ENCODE data around the gene PES1. TPM values are rescaled to one million over a fixed set of nuclear protein-coding genes. Genes with fewer than 3 reads are reported as not detected.
"Not testable (repeated sequence)": the region's sequence is repeated elsewhere in the genome, so short reads cannot be mapped to it uniquely, and the experiment has no call there.

PES1 gene
- total RNA-seq, 2 experiments from 2014 or later = 28.4 to 30.5 TPM

DNA sequence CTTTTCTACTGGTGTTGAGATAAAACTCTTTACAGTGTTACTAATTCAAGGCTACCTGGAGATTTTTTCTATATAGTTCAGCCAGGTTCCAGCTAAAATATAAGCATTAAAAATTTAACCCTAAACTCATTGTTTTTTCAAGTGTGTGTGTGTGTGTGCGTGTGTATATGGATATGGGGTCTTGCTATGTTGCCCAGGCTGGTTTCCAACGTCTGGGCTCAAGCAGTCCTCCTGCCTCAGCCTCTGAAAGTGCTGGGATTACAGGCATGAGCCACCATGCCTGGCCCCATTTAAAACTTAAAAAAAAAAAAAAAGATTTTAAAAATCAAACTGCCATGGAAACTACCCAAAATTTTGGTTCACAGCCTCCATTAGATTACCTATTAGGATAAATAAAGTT is 4.5 kb upstream of the PES1 start:
- H3K27me3 ChIP-seq (ENCODE audit: control insufficient read depth in 1 of 2, insufficient read depth in 2 of 2, low read length in 2 of 2) = no peaks in the 10 kb centered on the region
- intact Hi-C loops (cut with DNase I, micrococcal nuclease) = loop anchor here in 1 of 2 experiments (10.0 kb wide), 3 partner anchors 889 to 1349 kb away; partner anchors contain the start of genes DEPDC5, EIF4ENIF1, PRR14L and YWHAH
- no peak overlapping the region for H3K27ac ChIP-seq (ENCODE audit: low read depth in 1 of 2, low read length in 2 of 2)
- CTCF ChIA-PET = interaction anchor here (1.2 kb wide), 1 partner anchor 10 kb away, joined by 3 read pairs; no protein-coding TSS in a partner anchor
- H3K9me3 Mint-ChIP-seq = no peaks in the 10 kb centered on the region
- H3K27me3 Mint-ChIP-seq = no peaks in the 10 kb centered on the region
- no peak overlapping the region for H3K27ac Mint-ChIP-seq
- no peaks in the 10 kb centered on the region for H3K4me1 Mint-ChIP-seq (ENCODE audit: low read depth)
- no peaks in the 10 kb centered on the region for H3K36me3 Mint-ChIP-seq (ENCODE audit: low read depth)
- POLR2A ChIA-PET = no interaction called here
- no peak overlapping the region for H3K4me3 ChIP-seq (ENCODE audit: low read length)
- no peak for ATAC-seq (ENCODE audit: poor library complexity)
- no peaks in the 10 kb centered on the region for H3K36me3 ChIP-seq (ENCODE audit: insufficient read depth, low read length)
- no peak for TF ChIP-seq CTCF (IDR thresholded peaks at IDR 0.05)
- DNase-seq = no peak
- H3K9me3 ChIP-seq (ENCODE audit: control insufficient read depth in 1 of 2, insufficient read depth in 1 of 2, low read length in 2 of 2) = no peaks in the 10 kb centered on the region
- H3K4me3 Mint-ChIP-seq = no peak overlapping the region
- H3K4me1 ChIP-seq (ENCODE audit: insufficient read depth, low read length) = peaks cover 8% of the 10 kb centered on the region

- H3K27me3 Mint-ChIP-seq; H3K27me3 ChIP-seq (ENCODE audit: control insufficient read depth in 1 of 2, insufficient read depth in 2 of 2, low read length in 2 of 2); H3K9me3 Mint-ChIP-seq; H3K4me1 Mint-ChIP-seq (ENCODE audit: low read depth); ATAC-seq (ENCODE audit: poor library complexity); H3K4me3 Mint-ChIP-seq; DNase-seq; H3K27ac Mint-ChIP-seq; H3K9me3 ChIP-seq (ENCODE audit: control insufficient read depth in 1 of 2, insufficient read depth in 1 of 2, low read length in 2 of 2): not testable (repeated sequence)
- H3K4me3 ChIP-seq (ENCODE audit: low read length) = peak overlapping the region; percentile 96
- ChIA-PET POLR2A (interaction anchor here (1.2 kb wide), 1 partner anchor 15 kb away, joined by 5 read pairs; no protein-coding TSS in a partner anchor), CTCF (interaction anchor here (1.9 kb wide), 1 partner anchor 42 kb away, joined by 9 read pairs; no protein-coding TSS in a partner anchor)
- intact Hi-C loops (cut with DNase I, micrococcal nuclease) = loop anchor here in 1 of 2 experiments (1.0 to 10.0 kb wide), 7 partner anchors 43 to 1352 kb away; partner anchors contain the start of genes DEPDC5, DUSP18, EIF4ENIF1 and MORC2
- H3K4me1 ChIP-seq (ENCODE audit: insufficient read depth, low read length) = peaks cover 16% of the 10 kb centered on the region
- peaks cover 32% of the 10 kb centered on the region for H3K36me3 Mint-ChIP-seq (ENCODE audit: low read depth)
- H3K27ac ChIP-seq (ENCODE audit: low read depth in 1 of 2, low read length in 2 of 2) = peak overlapping the region in 1 of 2 donors; percentile 97
- H3K36me3 ChIP-seq (ENCODE audit: insufficient read depth, low read length) = peaks cover 23% of the 10 kb centered on the region
Observed at GRCh38 chr22:30592360-30592713, 627 bp upstream of the PES1 start.

DNA sequence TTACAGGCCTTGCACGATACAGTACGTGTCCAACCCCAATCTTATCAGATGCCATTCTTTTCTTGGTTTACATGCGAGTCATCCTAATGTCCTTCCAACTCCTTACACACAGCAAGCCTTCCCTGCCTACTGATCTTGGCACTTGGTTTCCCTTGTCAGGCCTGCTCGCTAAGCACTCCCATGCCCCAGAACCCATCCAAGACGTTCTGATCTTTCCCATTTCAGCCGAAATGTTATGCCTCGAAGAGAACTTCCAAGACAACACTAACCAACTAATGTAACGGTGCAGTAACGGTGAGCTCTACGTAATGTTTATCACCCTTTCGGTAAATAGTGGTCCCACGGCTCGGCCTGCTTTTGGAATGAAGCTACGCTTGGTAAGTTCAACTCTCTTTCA is 521 bp downstream of the PES1 start:
- CTCF ChIA-PET = no interaction called here
- POLR2A ChIA-PET = interaction anchor here (0.6 to 1.8 kb wide), 6 partner anchors 16 to 1294 kb away, joined by 3 to 9 read pairs (median 4); partner anchors contain the start of genes MORC2, PIK3IP1, SLC35E4 and TUG1

More for the DNA sequence above, 521 bp downstream of the PES1 start:
- no peak overlapping the region for H3K4me3 Mint-ChIP-seq
- DNase-seq (peak in 1 of 14 experiments; percentile 3), ATAC-seq (ENCODE audit: poor library complexity) (no peak)
- H3K27ac Mint-ChIP-seq = no peak overlapping the region
- Histone ChIP-seq H3K9me3 (ENCODE audit: control insufficient read depth in 1 of 2, insufficient read depth in 1 of 2, low read length in 2 of 2) (no peaks in the 10 kb centered on the region), H3K27me3 (ENCODE audit: control insufficient read depth in 1 of 2, insufficient read depth in 2 of 2, low read length in 2 of 2) (no peaks in the 10 kb centered on the region), H3K4me1 (ENCODE audit: insufficient read depth, low read length) (peaks cover 16% of the 10 kb centered on the region), H3K4me3 (ENCODE audit: low read length) (peak overlapping the region; percentile 96), H3K36me3 (ENCODE audit: insufficient read depth, low read length) (peaks cover 35% of the 10 kb centered on the region), H3K27ac (ENCODE audit: low read depth in 1 of 2, low read length in 2 of 2) (peak overlapping the region; percentile 85 to 97)
- no peaks in the 10 kb centered on the region for H3K9me3 Mint-ChIP-seq
- H3K36me3 Mint-ChIP-seq (ENCODE audit: low read depth) = peaks cover 42% of the 10 kb centered on the region
- H3K27me3 Mint-ChIP-seq = no peaks in the 10 kb centered on the region
- no peaks in the 10 kb centered on the region for H3K4me1 Mint-ChIP-seq (ENCODE audit: low read depth)
- TF ChIP-seq CTCF (IDR thresholded peaks at IDR 0.05) = no peak
- intact Hi-C loops (cut with DNase I, micrococcal nuclease) = loop anchor here in 1 of 2 experiments (1.0 to 10.0 kb wide), 7 partner anchors 76 to 1354 kb away; partner anchors contain the start of genes DEPDC5, DUSP18, EIF4ENIF1 and MORC2
